ENCODE results near the gene TRABD. TPM values are rescaled to one million over a fixed set of nuclear protein-coding genes. Genes with fewer than 3 reads are reported as not detected.

TRABD gene
- polyA plus RNA-seq, 3 donors from 2014 or later: 33.2 to 63.5 (median 35.3) TPM

- Mint-ChIP-seq H3K27ac (peak overlapping the region; percentile 99 to 100 (median 100)), H3K27me3 (ENCODE audit: low read depth in 3 of 3) (peaks cover 29 to 32% (median 31%) of the 10 kb centered on the region in 3 donors), H3K36me3 (no peaks in the 10 kb centered on the region), H3K4me3 (peak overlapping the region; percentile 81 to 91 (median 89)), H3K9me3 (no peaks in the 10 kb centered on the region), H3K4me1 (peaks cover 48 to 55% of the 10 kb centered on the region in 2 donors)
- DNase-seq: peak; percentile 87 to 90 (median 90)
These were observed 5.4 kb downstream of the TRABD start for GRCh38 chr22:50190941-50191741.

GRCh38 chr22:50192436-50193204 lies 6.9 kb downstream of the TRABD start:
- Mint-ChIP-seq H3K36me3 (no peaks in the 10 kb centered on the region), H3K4me1 (peaks cover 35 to 44% of the 10 kb centered on the region in 2 donors), H3K9me3 (no peaks in the 10 kb centered on the region), H3K27me3 (ENCODE audit: low read depth in 3 of 3) (peaks cover 21 to 25% (median 25%) of the 10 kb centered on the region in 3 donors), H3K27ac (peak overlapping the region; percentile 99 to 100 (median 100)), H3K4me3 (peak overlapping the region; percentile 81 to 91 (median 89))
- DNase-seq: no peak

GRCh38 chr22:50193621-50194020 lies 7.9 kb downstream of the TRABD start:
- H3K9me3 Mint-ChIP-seq: no peaks in the 10 kb centered on the region
- H3K27ac Mint-ChIP-seq: peak overlapping the region in 2 of 6 donors; percentile 14 to 100
- peaks cover 16 to 25% (median 24%) of the 10 kb centered on the region in 3 donors for H3K27me3 Mint-ChIP-seq (ENCODE audit: low read depth in 3 of 3)
- DNase-seq: no peak
- H3K4me3 Mint-ChIP-seq: no peak overlapping the region
- no peaks in the 10 kb centered on the region for H3K36me3 Mint-ChIP-seq
- H3K4me1 Mint-ChIP-seq: peaks cover 34 to 37% of the 10 kb centered on the region in 2 donors

GRCh38 chr22:50194037-50194805 lies 8.5 kb downstream of the TRABD start:
- H3K36me3 Mint-ChIP-seq: peaks cover 0 to under 1% (median 0%) of the 10 kb centered on the region in 3 donors
- no peak overlapping the region for H3K4me3 Mint-ChIP-seq
- H3K4me1 Mint-ChIP-seq: peaks cover 32% of the 10 kb centered on the region in 2 donors
- peak overlapping the region in 3 of 6 donors; percentile 7 to 76 (median 62) for H3K27ac Mint-ChIP-seq
- no peaks in the 10 kb centered on the region for H3K9me3 Mint-ChIP-seq
- peak in 2 of 3 donors; percentile 43 to 62 for DNase-seq
- H3K27me3 Mint-ChIP-seq (ENCODE audit: low read depth in 3 of 3): peaks cover 15 to 25% (median 24%) of the 10 kb centered on the region in 3 donors

GRCh38 chr22:50196256-50196655 lies 10.5 kb downstream of the TRABD start:
- Mint-ChIP-seq H3K4me3 (no peak overlapping the region), H3K27ac (no peak overlapping the region), H3K4me1 (peaks cover 14 to 18% of the 10 kb centered on the region in 2 donors), H3K36me3 (peaks cover 0 to 3% (median 0%) of the 10 kb centered on the region in 3 donors), H3K27me3 (ENCODE audit: low read depth in 3 of 3) (peaks cover 9 to 12% (median 10%) of the 10 kb centered on the region in 3 donors), H3K9me3 (no peaks in the 10 kb centered on the region)
- DNase-seq: no peak

DNA sequence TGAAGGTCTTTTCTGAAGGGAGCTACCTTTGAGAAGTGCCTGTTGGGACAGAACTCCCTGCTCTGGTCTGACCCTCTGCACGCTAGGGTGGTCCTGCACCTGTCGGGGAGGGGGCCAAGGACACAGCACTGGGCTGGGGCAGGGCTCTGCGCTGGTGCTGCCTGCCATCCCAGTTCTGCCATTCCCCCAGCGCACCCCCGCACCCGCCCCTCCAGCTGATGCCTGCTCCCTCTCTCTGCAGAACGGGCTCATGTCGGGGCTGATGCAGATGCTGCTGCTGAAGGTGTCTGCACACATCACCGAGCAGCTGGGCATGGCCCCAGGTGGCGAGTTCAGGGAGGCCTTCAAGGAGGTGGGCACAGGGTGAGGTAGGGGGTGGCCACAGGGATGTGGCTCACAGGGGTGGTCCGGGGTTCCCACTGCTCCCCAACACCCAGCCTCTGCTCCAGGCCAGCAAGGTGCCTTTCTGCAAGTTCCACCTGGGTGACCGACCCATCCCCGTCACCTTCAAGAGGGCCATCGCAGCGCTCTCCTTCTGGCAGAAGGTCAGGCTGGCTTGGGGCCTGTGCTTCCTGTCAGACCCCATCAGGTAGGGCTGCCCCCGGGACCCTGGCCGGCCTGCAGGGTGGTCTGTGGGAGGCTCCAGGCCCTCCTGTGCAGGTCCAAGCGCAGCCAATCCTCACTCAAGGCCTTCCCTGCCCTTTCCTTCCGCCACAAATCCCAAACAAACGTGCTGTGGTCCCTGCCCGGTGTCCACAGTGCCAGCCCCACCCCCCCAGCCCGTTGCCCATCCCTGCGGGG lies 11.5 kb downstream of the TRABD start:
- no peak overlapping the region for H3K4me3 Mint-ChIP-seq
- H3K4me1 Mint-ChIP-seq: peaks cover 11 to 14% of the 10 kb centered on the region in 2 donors
- no peak overlapping the region for H3K27ac Mint-ChIP-seq
- peaks cover 0 to 3% (median 0%) of the 10 kb centered on the region in 3 donors for H3K36me3 Mint-ChIP-seq
- no peak for DNase-seq
- no peaks in the 10 kb centered on the region for H3K9me3 Mint-ChIP-seq
- H3K27me3 Mint-ChIP-seq (ENCODE audit: low read depth in 3 of 3): peaks cover 3 to 8% (median 6%) of the 10 kb centered on the region in 3 donors

GRCh38 chr22:50197856-50198623 lies 12.3 kb downstream of the TRABD start:
- peaks cover 0 to 3% (median 0%) of the 10 kb centered on the region in 3 donors for H3K36me3 Mint-ChIP-seq
- no peak for DNase-seq
- no peak overlapping the region for H3K27ac Mint-ChIP-seq
- H3K27me3 Mint-ChIP-seq (ENCODE audit: low read depth in 3 of 3): peaks cover 3 to 8% (median 6%) of the 10 kb centered on the region in 3 donors
- peak overlapping the region in 1 of 5 donors; percentile 13 for H3K4me3 Mint-ChIP-seq
- no peaks in the 10 kb centered on the region for H3K9me3 Mint-ChIP-seq
- peaks cover 12 to 14% of the 10 kb centered on the region in 2 donors for H3K4me1 Mint-ChIP-seq

GRCh38 chr22:50198624-50199017 lies 12.9 kb downstream of the TRABD start:
- peaks cover 3 to 8% (median 6%) of the 10 kb centered on the region in 3 donors for H3K27me3 Mint-ChIP-seq (ENCODE audit: low read depth in 3 of 3)
- H3K4me1 Mint-ChIP-seq: peaks cover 16% of the 10 kb centered on the region in 2 donors
- peak overlapping the region in 1 of 5 donors; percentile 38 for H3K4me3 Mint-ChIP-seq
- H3K27ac Mint-ChIP-seq: no peak overlapping the region
- H3K9me3 Mint-ChIP-seq: no peaks in the 10 kb centered on the region
- peaks cover 0 to 3% (median 0%) of the 10 kb centered on the region in 3 donors for H3K36me3 Mint-ChIP-seq
- DNase-seq: no peak

DNA sequence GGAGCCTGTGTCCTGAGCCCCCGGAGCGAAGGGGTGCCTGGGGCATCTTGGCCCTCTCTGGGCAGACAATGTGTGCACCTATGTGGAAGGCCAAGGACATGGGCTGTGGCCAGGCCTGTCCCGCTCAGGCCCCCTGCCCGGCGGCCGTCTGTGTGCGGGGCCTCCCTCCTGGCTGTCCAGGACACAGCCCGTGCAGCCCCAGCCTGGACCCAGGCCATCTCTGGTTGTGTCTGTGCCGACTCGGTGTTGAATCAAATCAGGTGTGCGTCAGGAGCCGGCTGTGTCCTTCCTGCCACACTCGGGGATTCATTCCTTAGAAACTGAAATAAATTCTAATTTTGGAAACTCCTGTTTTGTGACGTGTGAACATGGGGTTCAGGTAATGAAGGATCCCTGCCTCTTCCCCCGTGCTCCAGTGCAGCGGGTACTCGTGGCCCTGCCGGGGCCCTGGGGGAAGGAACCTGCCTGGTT lies 13.6 kb downstream of the TRABD start:
- no peak for DNase-seq

DNA sequence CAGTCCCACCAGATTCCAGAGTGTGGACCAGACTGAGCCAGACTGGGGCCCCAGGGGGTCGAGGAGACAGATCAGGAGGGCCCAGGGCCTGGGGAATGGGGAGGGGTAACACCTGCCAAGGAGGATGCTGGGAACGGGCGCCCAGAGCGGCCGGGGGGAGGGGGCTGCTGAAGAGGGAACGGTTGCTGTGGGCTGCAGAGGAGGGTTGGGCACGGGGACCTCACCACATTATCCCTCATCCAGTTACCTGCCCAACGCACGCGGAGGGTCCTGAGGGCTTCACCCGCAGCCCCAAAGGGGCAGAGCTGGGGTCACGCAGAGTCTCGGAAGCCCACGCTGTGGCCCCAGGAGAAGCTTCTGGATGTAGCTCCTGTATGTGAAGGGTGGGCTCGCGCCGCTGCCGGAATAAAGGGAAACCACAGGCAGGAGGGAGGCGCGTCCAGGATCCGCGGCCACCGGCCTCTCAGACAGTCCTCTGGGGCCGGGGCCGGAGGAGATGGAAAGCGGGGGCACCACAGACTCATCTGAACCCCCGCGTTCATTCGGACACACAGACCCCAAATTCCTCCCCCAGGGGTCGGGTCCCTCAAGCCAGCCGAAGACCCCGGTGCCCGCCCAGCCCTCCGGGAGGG lies 14.2 kb downstream of the TRABD start:
- Mint-ChIP-seq H3K27me3 (ENCODE audit: low read depth in 3 of 3) (peaks cover 3 to 8% (median 6%) of the 10 kb centered on the region in 3 donors), H3K36me3 (peaks cover 0 to 3% (median 0%) of the 10 kb centered on the region in 3 donors), H3K4me3 (peak overlapping the region; percentile 21 to 67 (median 54)), H3K27ac (peak overlapping the region in 5 of 6 donors; percentile 35 to 78 (median 71)), H3K9me3 (no peaks in the 10 kb centered on the region), H3K4me1 (peaks cover 19 to 25% of the 10 kb centered on the region in 2 donors)
- DNase-seq: no peak

More for the DNA sequence above, 13.6 kb downstream of the TRABD start:
- Mint-ChIP-seq H3K27ac (peak overlapping the region in 4 of 6 donors; percentile 55 to 78 (median 66)), H3K4me1 (peaks cover 16 to 21% of the 10 kb centered on the region in 2 donors), H3K9me3 (no peaks in the 10 kb centered on the region), H3K4me3 (peak overlapping the region; percentile 12 to 67 (median 23)), H3K27me3 (ENCODE audit: low read depth in 3 of 3) (peaks cover 3 to 8% (median 6%) of the 10 kb centered on the region in 3 donors), H3K36me3 (peaks cover 0 to 3% (median 0%) of the 10 kb centered on the region in 3 donors)

GRCh38 chr22:50200461-50201190 lies 14.9 kb downstream of the TRABD start, which contains the start of gene SELENOO:
Gene SELENOO (plus strand): TSS chr22:50201011. CDS start chr22:50201037, 26 bp downstream.
- Mint-ChIP-seq H3K27ac (peak within 1 kb of the TSS in 5 of 6 donors; percentile 35 to 83 (median 74)), H3K4me3 (peak within 1 kb of the TSS; percentile 78 to 86 (median 84)), H3K27me3 (ENCODE audit: low read depth in 3 of 3) (peaks cover 3 to 8% (median 6%) of the 10 kb centered on the region in 3 donors), H3K36me3 (peaks cover 0 to 3% (median 0%) of the 10 kb centered on the region in 3 donors), H3K4me1 (peaks cover 23 to 30% of the 10 kb centered on the region in 2 donors), H3K9me3 (no peaks in the 10 kb centered on the region)
- peak; percentile 90 to 93 (median 91) for DNase-seq
